ENCODE results near the gene TEX12. TPM values are rescaled to one million over a fixed set of nuclear protein-coding genes. Genes with fewer than 3 reads are reported as not detected.
A peak's percentile ranks its signal among the peaks of the same experiment; 100 is the strongest.

Gene TEX12
- total and polyA plus RNA-seq, 8 donors = 0.20 to 2.0 TPM; not detected in 6

DNA sequence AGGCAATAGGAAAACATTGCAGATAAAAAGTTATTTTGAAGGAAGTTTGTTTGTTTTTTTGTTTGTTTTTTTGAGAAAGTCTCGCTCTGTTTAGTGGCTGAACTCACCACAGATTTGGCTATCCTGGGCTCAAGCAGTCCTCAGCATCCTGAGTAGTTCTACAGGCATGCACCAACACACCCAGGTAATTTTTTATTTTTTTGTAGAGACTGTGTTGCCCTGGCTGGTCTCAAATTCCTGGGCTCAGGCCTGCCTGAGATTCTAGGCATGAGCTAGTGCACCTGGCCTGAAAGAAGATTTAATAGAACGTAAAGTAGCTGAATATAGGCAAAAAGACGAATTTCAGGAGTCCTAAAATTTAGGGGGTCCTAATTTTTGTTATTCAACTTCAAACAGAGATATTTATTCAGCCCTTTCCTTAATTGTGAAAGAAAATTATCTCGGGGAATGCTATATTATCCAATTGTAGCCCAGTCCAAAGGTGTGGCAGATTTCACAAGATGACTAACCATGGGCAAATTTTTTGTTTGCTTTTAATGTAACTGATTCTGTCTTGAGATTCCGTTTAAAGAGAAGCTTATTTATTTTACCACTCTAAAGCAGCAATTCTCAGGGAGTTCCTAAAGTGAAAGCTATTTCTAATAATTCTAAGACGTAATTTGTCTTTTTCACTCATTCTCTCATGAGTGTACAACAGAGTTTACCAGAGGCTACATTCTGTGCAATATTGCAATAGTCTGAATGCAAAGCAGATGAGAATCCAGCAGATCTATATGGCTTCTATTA lies 4.2 kb upstream of the TEX12 start:
- H3K4me1 ChIP-seq = peaks cover 0 to 48% (median 0%) of the 10 kb centered on the region in 4 donors

DNA sequence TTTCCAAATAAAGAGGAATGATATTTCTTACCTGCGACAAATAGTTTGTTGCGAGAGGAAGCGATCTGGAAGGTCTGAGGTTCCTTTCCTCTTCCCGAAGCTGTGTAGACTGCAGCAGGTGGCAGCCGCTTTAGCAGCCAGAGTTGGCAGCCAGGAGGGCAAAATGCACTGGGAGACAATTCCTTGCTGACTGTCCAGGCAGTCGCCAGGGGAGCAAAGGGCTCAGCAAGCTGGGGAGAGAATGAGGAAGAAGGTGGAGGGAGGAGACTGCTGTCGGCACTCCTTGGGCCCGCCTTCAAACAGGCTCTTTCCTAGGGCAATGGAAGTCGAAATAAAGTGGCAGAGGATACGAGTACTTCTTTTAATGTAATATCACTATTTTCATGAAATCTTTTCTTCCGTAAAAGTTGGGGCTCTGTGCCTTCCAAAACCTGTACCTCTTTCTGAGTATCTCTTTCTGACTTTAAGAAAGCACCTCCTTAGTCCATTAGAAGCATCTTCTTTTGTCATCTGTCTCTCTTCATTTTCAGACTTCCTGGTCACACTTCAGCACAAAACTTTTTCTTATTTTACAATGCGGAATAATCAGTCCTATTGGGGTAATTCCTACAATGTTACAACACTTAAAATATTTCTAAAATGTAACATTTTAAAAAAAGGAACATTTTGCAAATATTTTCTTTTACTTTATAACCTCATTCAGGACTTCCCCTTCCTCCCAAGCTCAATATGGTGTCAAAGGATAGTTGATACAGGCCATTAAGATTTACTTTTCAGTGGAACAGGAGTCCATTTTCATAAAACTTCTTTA lies 3.1 kb upstream of the TEX12 start, which contains the start of gene IL18:
Gene IL18 (minus strand): TSS at position 220 of the 811 bp plus-strand sequence. CDS start 9,041 bp downstream, outside the sequence.
- DNase-seq = peak; percentile 54 to 67

More for the DNA sequence above, 4.2 kb upstream of the TEX12 start:
- Histone ChIP-seq H3K4me3 (peak overlapping the region in 3 of 4 donors; percentile 36 to 38 (median 38)), H3K27ac (peak overlapping the region in 3 of 5 donors; percentile 55 to 80 (median 62)), H3K36me3 (no peaks in the 10 kb centered on the region), H3K9me3 (no peaks in the 10 kb centered on the region), H3K27me3 (no peaks in the 10 kb centered on the region)
- DNase-seq = peak in 1 of 2 donors; percentile 29
- intact Hi-C loops (cut with DNase I; ENCODE audit: low total_unique reads) = no loop called here
- TF ChIP-seq EP300 (IDR thresholded peaks at IDR 0.05) (no peak), POLR2A (IDR thresholded peaks at IDR 0.05) (no peak), POLR2AphosphoS5 (IDR thresholded peaks at IDR 0.05) (no peak)
- TF ChIP-seq, protein P1, sequence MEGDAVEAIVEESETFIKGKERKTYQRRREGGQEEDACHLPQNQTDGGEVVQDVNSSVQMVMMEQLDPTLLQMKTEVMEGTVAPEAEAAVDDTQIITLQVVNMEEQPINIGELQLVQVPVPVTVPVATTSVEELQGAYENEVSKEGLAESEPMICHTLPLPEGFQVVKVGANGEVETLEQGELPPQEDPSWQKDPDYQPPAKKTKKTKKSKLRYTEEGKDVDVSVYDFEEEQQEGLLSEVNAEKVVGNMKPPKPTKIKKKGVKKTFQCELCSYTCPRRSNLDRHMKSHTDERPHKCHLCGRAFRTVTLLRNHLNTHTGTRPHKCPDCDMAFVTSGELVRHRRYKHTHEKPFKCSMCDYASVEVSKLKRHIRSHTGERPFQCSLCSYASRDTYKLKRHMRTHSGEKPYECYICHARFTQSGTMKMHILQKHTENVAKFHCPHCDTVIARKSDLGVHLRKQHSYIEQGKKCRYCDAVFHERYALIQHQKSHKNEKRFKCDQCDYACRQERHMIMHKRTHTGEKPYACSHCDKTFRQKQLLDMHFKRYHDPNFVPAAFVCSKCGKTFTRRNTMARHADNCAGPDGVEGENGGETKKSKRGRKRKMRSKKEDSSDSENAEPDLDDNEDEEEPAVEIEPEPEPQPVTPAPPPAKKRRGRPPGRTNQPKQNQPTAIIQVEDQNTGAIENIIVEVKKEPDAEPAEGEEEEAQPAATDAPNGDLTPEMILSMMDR (IDR thresholded peaks at IDR 0.05) = no peak
- 42 to 61% (median 47%) methylated on average over 6 of the region's 6 CpGs for WGBS, 5 donors

DNA sequence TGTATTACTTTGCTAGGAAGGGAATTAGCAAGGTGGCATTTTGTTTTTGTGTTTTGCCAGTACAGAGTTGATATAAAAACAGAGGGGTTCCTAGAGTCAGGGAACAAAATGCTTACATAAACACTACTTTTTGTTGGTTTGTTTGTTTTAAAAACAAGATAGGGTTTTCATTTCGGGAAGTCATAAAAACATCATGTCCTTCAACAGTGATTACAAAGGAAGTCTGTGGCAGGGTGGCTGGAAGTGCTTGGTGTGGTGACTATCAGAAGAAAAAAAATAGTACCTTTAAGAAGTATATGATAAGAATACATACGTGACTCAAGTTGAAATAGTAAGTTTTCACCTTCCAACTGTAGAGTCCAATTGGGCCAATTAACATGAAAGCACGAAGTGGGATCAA lies 2.1 kb upstream of the TEX12 start:
- H3K4me1 ChIP-seq = peaks cover 0 to 39% (median 0%) of the 10 kb centered on the region in 4 donors
- WGBS, 5 donors = 42 to 54% (median 49%) methylated on average over 3 of the region's 3 CpGs
- no peak for TF ChIP-seq EP300 (IDR thresholded peaks at IDR 0.05)
- no peak for TF ChIP-seq POLR2AphosphoS5 (IDR thresholded peaks at IDR 0.05)
- TF ChIP-seq POLR2A (IDR thresholded peaks at IDR 0.05) = no peak
- TF ChIP-seq, protein P1 (IDR thresholded peaks at IDR 0.05) = no peak
- H3K4me3 ChIP-seq = no peak overlapping the region
- H3K27me3 ChIP-seq = no peaks in the 10 kb centered on the region
- no peaks in the 10 kb centered on the region for H3K9me3 ChIP-seq
- intact Hi-C loops (cut with DNase I; ENCODE audit: low total_unique reads) = no loop called here
- H3K36me3 ChIP-seq = no peaks in the 10 kb centered on the region
- H3K27ac ChIP-seq = no peak overlapping the region
- no peak for DNase-seq

More for the DNA sequence above, 3.1 kb upstream of the TEX12 start, which contains the start of gene IL18:
- Histone ChIP-seq H3K4me3 (peak within 1 kb of the TSS in 3 of 4 donors; percentile 36 to 38 (median 38)), H3K36me3 (no peaks in the 10 kb centered on the region), H3K27ac (peak within 1 kb of the TSS in 4 of 5 donors; percentile 55 to 80 (median 66)), H3K27me3 (no peaks in the 10 kb centered on the region), H3K9me3 (no peaks in the 10 kb centered on the region), H3K4me1 (peaks cover 0 to 45% (median 0%) of the 10 kb centered on the region in 4 donors)
- 35 to 55% (median 43%) methylated on average over 12 of the region's 12 CpGs for WGBS, 5 donors
- peak in 1 of 3 donors; percentile 52 for TF ChIP-seq POLR2AphosphoS5 (IDR thresholded peaks at IDR 0.05)
- TF ChIP-seq, protein P1 (IDR thresholded peaks at IDR 0.05) = no peak
- intact Hi-C loops (cut with DNase I; ENCODE audit: low total_unique reads) = no loop called here

DNA sequence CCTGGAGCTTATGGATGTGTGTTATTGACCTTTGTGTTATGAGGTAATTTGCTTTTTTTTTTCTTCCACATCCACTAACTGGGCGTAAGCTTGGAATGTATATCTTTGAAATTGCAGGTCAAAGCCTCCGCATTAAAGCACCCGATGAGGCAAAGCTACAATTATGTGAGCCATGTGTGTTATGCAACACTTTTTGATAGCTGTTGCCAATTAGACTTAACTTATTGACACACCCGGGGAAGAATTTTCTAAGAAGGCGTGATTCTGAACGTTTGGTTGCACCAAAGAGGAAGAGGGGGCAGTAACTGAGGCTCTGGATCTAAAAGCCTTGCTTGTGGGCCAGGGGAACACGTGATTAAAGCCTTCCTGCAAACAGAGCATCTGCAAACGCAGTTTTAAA lies 610 bp upstream of the TEX12 start:
- TF ChIP-seq POLR2AphosphoS5 (IDR thresholded peaks at IDR 0.05) = no peak
- TF ChIP-seq, protein P1 (IDR thresholded peaks at IDR 0.05) = no peak
- no peak for TF ChIP-seq EP300 (IDR thresholded peaks at IDR 0.05)
- TF ChIP-seq POLR2A (IDR thresholded peaks at IDR 0.05) = no peak
- intact Hi-C loops (cut with DNase I; ENCODE audit: low total_unique reads) = no loop called here
- H3K27me3 ChIP-seq = no peaks in the 10 kb centered on the region
- H3K27ac ChIP-seq = no peak overlapping the region
- no peak overlapping the region for H3K4me3 ChIP-seq
- H3K4me1 ChIP-seq = peaks cover 0 to 26% (median 0%) of the 10 kb centered on the region in 4 donors
- DNase-seq = no peak
- H3K36me3 ChIP-seq = no peaks in the 10 kb centered on the region
- WGBS, 5 donors = 63 to 72% (median 65%) methylated on average over 8 of the region's 8 CpGs
- no peaks in the 10 kb centered on the region for H3K9me3 ChIP-seq
